GM12878 (cell line): Measurements from ENCODE around the gene KCNMB2. TPM values are rescaled to one million over a fixed set of nuclear protein-coding genes. Genes with fewer than 3 reads are reported as not detected.

Source experiments
- ATAC-seq: fragments of 200-7000 bp; cut with Tn5 transposase; 3 replicates; pipeline ENCODE4 v1.9.1; 2020; ENCODE audit warnings: mild to moderate bottlenecking, moderate library complexity
- BruUV-seq: library from RNA; stranded (reverse); fragments of 400-500 nt; replicated peaks from 2 replicates; lab custom pipeline; 2021; lab: Mats Ljungman, UMichigan
- CTCF ChIA-PET: fragments of 300-600 bp; sonication (Branson Sonifier 250); formaldehyde crosslinking; extraction: SDS; loops from one replicate; lab custom pipeline; 2021; ENCODE audit warnings: inconsistent platforms; lab: Yijun Ruan, JAX
- POLR2A ChIA-PET: fragments of 350-600 bp; formaldehyde crosslinking; extraction: SDS; loops from one replicate; lab custom pipeline; 2021; ENCODE audit warnings: inconsistent platforms; lab: Charles Lee
- RAD21 ChIA-PET: fragments of 300-600 bp; sonication (Branson Sonifier 250); formaldehyde crosslinking; loops from one replicate; lab custom pipeline; 2023; ENCODE audit warnings: antibody characterized with exemption; ENCODE audit not compliant: unreplicated experiment; lab: Charles Lee
- SMC1A ChIA-PET: fragments of 300-600 bp; sonication (Branson Sonifier 250); formaldehyde crosslinking; loops from one replicate; lab custom pipeline; 2023; ENCODE audit not compliant: unreplicated experiment, uncharacterized antibody; lab: Charles Lee
- DNase-seq: peaks from one replicate; pipeline ENCODE4 v3.0.0-alpha.2; 2011; ENCODE audit warnings: low read depth, low spot score
- FAIRE-seq: peaks from 3 replicates; lab custom pipeline; 2011; peaks lifted over from hg19 to GRCh38; lab: Jason Lieb, UNC
- H2AFZ ChIP-seq: 2 replicates; pipeline ENCODE4 v1.6.0; 2011; ENCODE audit warnings: low read depth, low read length, control low read depth; ENCODE audit not compliant: control insufficient read depth
- H3K27ac ChIP-seq: 2 replicates; pipeline ENCODE4 v1.5.1; 2011; ENCODE audit warnings: control low read depth; ENCODE audit not compliant: control insufficient read depth, insufficient read depth
- H3K27me3 ChIP-seq, 2 experiments: replicated peaks in 1 of 2; 2 replicates each; pipeline versions ENCODE4 v1.6.0 to v1.6.1; 2011; ENCODE audit warnings: low read length in 1 of 2; ENCODE audit not compliant: control insufficient read depth in 2 of 2, insufficient read depth in 2 of 2
- H3K36me3 ChIP-seq, 2 experiments: 2 replicates each; pipeline ENCODE4 v1.5.1; 2011; ENCODE audit warnings: low read length in 1 of 2; ENCODE audit not compliant: control insufficient read depth in 2 of 2, insufficient read depth in 2 of 2
- H3K4me1 ChIP-seq: 2 replicates; pipeline ENCODE4 v1.6.1; 2011; ENCODE audit warnings: mild to moderate bottlenecking, low read length, moderate library complexity, mixed read lengths; ENCODE audit not compliant: control insufficient read depth, insufficient read depth
- H3K4me2 ChIP-seq: 2 replicates; pipeline ENCODE4 v1.6.0; 2011; ENCODE audit warnings: control low read depth; ENCODE audit not compliant: control insufficient read depth, insufficient read depth
- H3K4me3 ChIP-seq: fragments of 200-600 bp; sonication (generic); 2 replicates; pipeline ENCODE4 v1.5.1; 2016
- H3K79me2 ChIP-seq: 2 replicates; pipeline ENCODE4 v1.6.0; 2011; ENCODE audit warnings: low read length; ENCODE audit not compliant: control insufficient read depth, insufficient read depth
- H3K9ac ChIP-seq: 2 replicates; pipeline ENCODE4 v1.8.0; 2011; ENCODE audit warnings: low read length, control low read depth, mixed read lengths; ENCODE audit not compliant: control insufficient read depth, insufficient read depth
- H3K9me3 ChIP-seq: replicated peaks from 3 replicates; pipeline ENCODE4 v1.5.1; 2011; ENCODE audit warnings: mild to moderate bottlenecking, low read length; ENCODE audit not compliant: control insufficient read depth, insufficient read depth
- H4K20me1 ChIP-seq: 2 replicates; pipeline ENCODE4 v1.6.0; 2011; ENCODE audit not compliant: control insufficient read depth, insufficient read depth
- ATF2 ChIP-seq: IDR thresholded peaks from 2 replicates; pipeline ENCODE4 v1.6.1; 2012; ENCODE audit warnings: low read length, inconsistent platforms
- BMI1 ChIP-seq: fragments of 450-650 bp; IDR thresholded peaks from 2 replicates; pipeline ENCODE4 v1.6.1; 2016; ENCODE audit warnings: mild to moderate bottlenecking, moderate library complexity, borderline replicate concordance
- CREB1 ChIP-seq: IDR thresholded peaks from 2 replicates; pipeline ENCODE4 v1.6.1; 2012; ENCODE audit warnings: low read depth, mild to moderate bottlenecking, inconsistent platforms
- RB1 ChIP-seq: fragments of 450-650 bp; formaldehyde crosslinking; IDR thresholded peaks from 2 replicates; pipeline ENCODE4 v1.6.1; 2017; ENCODE audit warnings: mild to moderate bottlenecking, borderline replicate concordance
- RUNX3 ChIP-seq: IDR thresholded peaks from 2 replicates; pipeline ENCODE4 v1.6.1; 2012; ENCODE audit warnings: low read length, inconsistent platforms
- ZNF217 ChIP-seq: fragments of 450-650 bp; IDR thresholded peaks from 2 replicates; pipeline ENCODE4 v1.6.1; 2017; ENCODE audit warnings: antibody characterized with exemption, mild to moderate bottlenecking
- ZSCAN29 ChIP-seq: fragments of 450-650 bp; IDR thresholded peaks from 2 replicates; pipeline ENCODE4 v1.6.1; 2017; ENCODE audit warnings: mild to moderate bottlenecking, moderate library complexity
- WGBS: methylation state at CpG from one replicate; pipeline ENCODE4 v1.1.6; 2016; ENCODE audit warnings: low lambda C conversion rate; ENCODE audit not compliant: insufficient replicate concordance, insufficient coverage; ENCODE audit errors: missing lambda C conversion rate; 5-methylcytosine and 5-hydroxymethylcytosine counted together
- in situ Hi-C: fragments of 300-500 bp; cut with MboI; formaldehyde crosslinking; loops from 9 replicates; pipeline ENCODE4 v1.14.3; 2018; ENCODE audit warnings: mixed read lengths
- intact Hi-C: fragments of 100-400 bp; cut with micrococcal nuclease; formaldehyde crosslinking; loops from one replicate; pipeline ENCODE4 v1.14.2; 2022; ENCODE audit not compliant: unreplicated experiment
- polyA plus RNA-seq, 11 experiments: library from polyadenylated mRNA; depleted of rRNA in 4 of 11; unstranded in 6 of 11; stranded (reverse) in 5 of 11; fragments of >200 nt; fragmentation: Nextera tagmentation in 4 of 11; fragmentation: Illumina TruSeq in 1 of 11; extraction: Ambion mirVana in 4 of 11; extraction: Trizol in 1 of 11; gene quantifications; 1 replicate in 1 of 11; 2 replicates in 10 of 11; pipeline versions ENCODE4 v1.2.1 to v1.2.3, GENCODE V29; 2011 to 2016; ENCODE audit warnings: inconsistent platforms in 2 of 11, missing spikeins in 2 of 11, low read depth in 1 of 11
- total RNA-seq, 4 experiments: library from RNA; depleted of rRNA in 3 of 4; stranded (reverse); fragments of >200 nt in 3 of 4; fragmentation: Illumina TruSeq in 1 of 4; extraction: Trizol in 1 of 4; gene quantifications; 2 replicates each; pipeline versions ENCODE4 v1.2.1 to v1.2.3, GENCODE V29; 2013 to 2021

KCNMB2 gene
- total and polyA plus RNA-seq, 10 of the 15 experiments (the other 5 are each of a cell fraction or from before 2014, with no cell fraction given) = 0.22 to 18.8 (median 11.0) TPM

GRCh38 chr3:178646186-178646862, 110.1 kb downstream of the KCNMB2 start:
- Histone ChIP-seq H3K9me3 (no peaks in the 10 kb centered on the region; the same call in 2 of the 3 replicates), H3K4me2 (no peak overlapping the region), H3K27ac (no peak overlapping the region), H3K4me3 (no peak overlapping the region), H3K36me3 (0 out of 4 replicates have a peak, but pooled peaks cover 0 to 2% of the 10 kb centered on the region in 2 experiments), H3K27me3 (no peaks in the 10 kb centered on the region), H3K4me1 (no peaks in the 10 kb centered on the region), H4K20me1 (no peaks in the 10 kb centered on the region), H2AFZ (no peak overlapping the region), H3K79me2 (no peaks in the 10 kb centered on the region), H3K9ac (no peak overlapping the region)
- 51% methylated on average over 4 of the region's 4 CpGs for WGBS
- RAD21 ChIA-PET = no interaction called here
- no TSS peak for BruUV-seq
- no peak for ATAC-seq
- in situ Hi-C loops (no loop called here), intact Hi-C loops (no loop called here)
- DNase-seq = no peak
- FAIRE-seq = no peak
- POLR2A ChIA-PET = no interaction called here
- TF ChIP-seq RB1 (no peak), ZNF217 (no peak), BMI1 (no peak), ZSCAN29 (no peak), CREB1 (no peak)
- TF ChIP-seq, all 136 proteins: peak for 0
- SMC1A ChIA-PET = interaction anchor here (1.1 to 1.2 kb wide), 2 partner anchors 199 to 206 kb away, joined by 3 to 4 read pairs; no protein-coding TSS in a partner anchor
- CTCF ChIA-PET = interaction anchor here (1.0 kb wide), 1 partner anchor 13 kb away, joined by 3 read pairs; no protein-coding TSS in a partner anchor

- Histone ChIP-seq H3K27ac (peak overlapping the region; percentile 27; the same call in 1 of the 2 replicates), H3K9ac (no peak overlapping the region), H2AFZ (peak overlapping the region; percentile 48), H3K4me1 (no peaks in the 10 kb centered on the region), H4K20me1 (no peaks in the 10 kb centered on the region), H3K4me2 (no peak overlapping the region), H3K79me2 (no peaks in the 10 kb centered on the region), H3K9me3 (peaks cover 2% of the 10 kb centered on the region; the same call in 1 of the 3 replicates), H3K36me3 (no peaks in the 10 kb centered on the region), H3K27me3 (no peaks in the 10 kb centered on the region), H3K4me3 (no peak overlapping the region)
- no peak for DNase-seq
- intact Hi-C loops (no loop called here), in situ Hi-C loops (no loop called here)
- CTCF ChIA-PET = interaction anchor here (0.8 to 1.7 kb wide), 3 partner anchors 10 to 32 kb away, joined by 3 to 4 read pairs (median 3); no protein-coding TSS in a partner anchor
- 24% methylated on average over 4 of the region's 4 CpGs for WGBS
- TF ChIP-seq ATF2 (no peak), RUNX3 (peak; percentile 60)
- POLR2A ChIA-PET = no interaction called here
- RAD21 ChIA-PET = interaction anchor here (0.6 to 1.3 kb wide), 2 partner anchors 141 to 219 kb away, joined by 3 to 5 read pairs; no protein-coding TSS in a partner anchor
- BruUV-seq = no TSS peak
- FAIRE-seq = no peak
- no peak for ATAC-seq
- SMC1A ChIA-PET = interaction anchor here (1.0 to 1.4 kb wide), 2 partner anchors 53 to 82 kb away, joined by 4 read pairs; no protein-coding TSS in a partner anchor
Observed at GRCh38 chr3:178655488-178655887, 119.3 kb downstream of the KCNMB2 start.
